ENCODE data around the gene LRRC51.
"Not testable (repeated sequence)": the region's sequence is repeated elsewhere in the genome, so short reads cannot be mapped to it uniquely, and the experiment has no call there.

DNA sequence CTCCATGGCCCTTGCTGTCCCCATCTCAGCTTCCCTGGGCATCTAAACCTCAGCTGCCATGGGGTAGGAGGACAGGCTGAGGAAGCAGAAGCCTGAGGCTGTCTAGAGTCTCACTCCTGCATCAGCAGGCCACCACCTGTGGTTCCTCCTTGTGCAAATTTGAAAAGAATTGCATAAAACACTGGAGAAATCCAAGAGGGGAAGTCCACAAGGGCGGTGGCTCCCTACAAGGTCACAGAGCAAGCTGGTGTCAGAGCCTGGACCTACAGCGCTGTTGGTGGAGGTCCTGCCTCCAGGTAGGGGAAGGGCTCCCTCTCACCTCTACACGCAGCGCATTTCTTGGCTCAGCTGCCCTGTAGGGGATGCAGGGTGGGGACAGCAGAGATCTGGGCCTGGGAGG, 54.8 kb downstream of the LRRC51 start, which contains the start of gene FOLR3:
- not testable (repeated sequence) for TF ChIP-seq POLR2AphosphoS5 (IDR thresholded peaks at IDR 0.05; ENCODE audit: low read depth, low read length); TAF1 (IDR thresholded peaks at IDR 0.05; ENCODE audit: borderline replicate concordance, insufficient read depth, low read length); SIN3A (IDR thresholded peaks at IDR 0.05; ENCODE audit: borderline replicate concordance, insufficient read depth, low read length)
- TF ChIP-seq, protein P1, sequence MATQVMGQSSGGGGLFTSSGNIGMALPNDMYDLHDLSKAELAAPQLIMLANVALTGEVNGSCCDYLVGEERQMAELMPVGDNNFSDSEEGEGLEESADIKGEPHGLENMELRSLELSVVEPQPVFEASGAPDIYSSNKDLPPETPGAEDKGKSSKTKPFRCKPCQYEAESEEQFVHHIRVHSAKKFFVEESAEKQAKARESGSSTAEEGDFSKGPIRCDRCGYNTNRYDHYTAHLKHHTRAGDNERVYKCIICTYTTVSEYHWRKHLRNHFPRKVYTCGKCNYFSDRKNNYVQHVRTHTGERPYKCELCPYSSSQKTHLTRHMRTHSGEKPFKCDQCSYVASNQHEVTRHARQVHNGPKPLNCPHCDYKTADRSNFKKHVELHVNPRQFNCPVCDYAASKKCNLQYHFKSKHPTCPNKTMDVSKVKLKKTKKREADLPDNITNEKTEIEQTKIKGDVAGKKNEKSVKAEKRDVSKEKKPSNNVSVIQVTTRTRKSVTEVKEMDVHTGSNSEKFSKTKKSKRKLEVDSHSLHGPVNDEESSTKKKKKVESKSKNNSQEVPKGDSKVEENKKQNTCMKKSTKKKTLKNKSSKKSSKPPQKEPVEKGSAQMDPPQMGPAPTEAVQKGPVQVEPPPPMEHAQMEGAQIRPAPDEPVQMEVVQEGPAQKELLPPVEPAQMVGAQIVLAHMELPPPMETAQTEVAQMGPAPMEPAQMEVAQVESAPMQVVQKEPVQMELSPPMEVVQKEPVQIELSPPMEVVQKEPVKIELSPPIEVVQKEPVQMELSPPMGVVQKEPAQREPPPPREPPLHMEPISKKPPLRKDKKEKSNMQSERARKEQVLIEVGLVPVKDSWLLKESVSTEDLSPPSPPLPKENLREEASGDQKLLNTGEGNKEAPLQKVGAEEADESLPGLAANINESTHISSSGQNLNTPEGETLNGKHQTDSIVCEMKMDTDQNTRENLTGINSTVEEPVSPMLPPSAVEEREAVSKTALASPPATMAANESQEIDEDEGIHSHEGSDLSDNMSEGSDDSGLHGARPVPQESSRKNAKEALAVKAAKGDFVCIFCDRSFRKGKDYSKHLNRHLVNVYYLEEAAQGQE (IDR thresholded peaks at IDR 0.05; ENCODE audit: insufficient read depth in 1 of 2, low read depth in 2 of 2, low read length in 2 of 2): not testable (repeated sequence)
